Type B pancreatic cell (in vitro differentiated cells): ENCODE data around the gene SHISA5. TPM values are rescaled to one million over a fixed set of nuclear protein-coding genes. Genes with fewer than 3 reads are reported as not detected.

Experiments
- DNase-seq: peaks from one replicate; pipeline ENCODE4 v3.0.0; 2021; ENCODE audit warnings: mixed read lengths; ENCODE audit not compliant: unreplicated experiment; ENCODE audit errors: extremely low spot score
- H3K27ac Mint-ChIP-seq: 2 replicates; pipeline ENCODE4 v1.8.0; 2021; ENCODE audit warnings: mild to moderate bottlenecking, mixed read lengths
- H3K27me3 Mint-ChIP-seq: 2 replicates; pipeline ENCODE4 v1.8.0; 2021; ENCODE audit warnings: mixed read lengths
- H3K36me3 Mint-ChIP-seq: 2 replicates; pipeline ENCODE4 v1.8.0; 2021; ENCODE audit warnings: mixed read lengths
- H3K4me1 Mint-ChIP-seq: one replicate; pipeline ENCODE4 v1.8.0; 2021; ENCODE audit warnings: mixed read lengths; ENCODE audit not compliant: unreplicated experiment
- H3K4me3 Mint-ChIP-seq: 2 replicates; pipeline ENCODE4 v1.8.0; 2021; ENCODE audit warnings: mild to moderate bottlenecking, mixed read lengths
- H3K9me3 Mint-ChIP-seq: 2 replicates; pipeline ENCODE4 v1.8.0; 2021; ENCODE audit warnings: mixed read lengths
- total RNA-seq: library from RNA; stranded (reverse); gene quantifications from 2 replicates; pipeline ENCODE4 v1.2.1, GENCODE V29; 2021; ENCODE audit warnings: low replicate concordance
- TF ChIP-seq, protein P1 (sequence below): fragments of 200-600 bp; sonication (generic); conservative IDR thresholded peaks from 2 replicates; pipeline ENCODE4 v1.5.0; 2021; ENCODE audit warnings: antibody characterized with exemption, mild to moderate bottlenecking

The SHISA5 gene
- total RNA-seq, 1 donor from 2014 or later: 162 TPM

DNA sequence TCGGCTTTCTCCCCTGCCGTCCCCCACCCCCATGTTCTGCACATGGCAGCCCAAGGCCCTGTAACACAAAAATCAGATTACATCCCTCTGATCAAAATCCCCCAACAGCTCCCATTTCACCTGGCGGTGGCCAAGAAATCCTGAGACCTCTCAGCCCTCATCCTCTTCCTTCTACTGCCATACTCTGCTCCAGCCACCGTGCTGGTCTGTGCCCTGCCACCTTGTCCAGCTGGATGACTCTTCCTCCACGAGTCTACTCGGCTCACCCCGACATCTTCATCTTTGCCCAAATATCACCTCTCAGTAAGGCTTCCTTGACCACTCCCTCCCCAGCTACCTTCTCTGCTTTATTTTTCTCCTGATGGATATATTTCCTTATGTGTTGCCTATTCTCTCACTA is 67.1 kb downstream of the SHISA5 start:
- DNase-seq: no peak
- peaks cover 22% of the 10 kb centered on the region for H3K4me1 Mint-ChIP-seq
- TF ChIP-seq, protein P1, sequence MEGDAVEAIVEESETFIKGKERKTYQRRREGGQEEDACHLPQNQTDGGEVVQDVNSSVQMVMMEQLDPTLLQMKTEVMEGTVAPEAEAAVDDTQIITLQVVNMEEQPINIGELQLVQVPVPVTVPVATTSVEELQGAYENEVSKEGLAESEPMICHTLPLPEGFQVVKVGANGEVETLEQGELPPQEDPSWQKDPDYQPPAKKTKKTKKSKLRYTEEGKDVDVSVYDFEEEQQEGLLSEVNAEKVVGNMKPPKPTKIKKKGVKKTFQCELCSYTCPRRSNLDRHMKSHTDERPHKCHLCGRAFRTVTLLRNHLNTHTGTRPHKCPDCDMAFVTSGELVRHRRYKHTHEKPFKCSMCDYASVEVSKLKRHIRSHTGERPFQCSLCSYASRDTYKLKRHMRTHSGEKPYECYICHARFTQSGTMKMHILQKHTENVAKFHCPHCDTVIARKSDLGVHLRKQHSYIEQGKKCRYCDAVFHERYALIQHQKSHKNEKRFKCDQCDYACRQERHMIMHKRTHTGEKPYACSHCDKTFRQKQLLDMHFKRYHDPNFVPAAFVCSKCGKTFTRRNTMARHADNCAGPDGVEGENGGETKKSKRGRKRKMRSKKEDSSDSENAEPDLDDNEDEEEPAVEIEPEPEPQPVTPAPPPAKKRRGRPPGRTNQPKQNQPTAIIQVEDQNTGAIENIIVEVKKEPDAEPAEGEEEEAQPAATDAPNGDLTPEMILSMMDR: no peak
- H3K36me3 Mint-ChIP-seq: peaks cover 9% of the 10 kb centered on the region
- H3K9me3 Mint-ChIP-seq: no peaks in the 10 kb centered on the region
- H3K27ac Mint-ChIP-seq: no peak overlapping the region
- no peaks in the 10 kb centered on the region for H3K27me3 Mint-ChIP-seq
- no peak overlapping the region for H3K4me3 Mint-ChIP-seq

DNA sequence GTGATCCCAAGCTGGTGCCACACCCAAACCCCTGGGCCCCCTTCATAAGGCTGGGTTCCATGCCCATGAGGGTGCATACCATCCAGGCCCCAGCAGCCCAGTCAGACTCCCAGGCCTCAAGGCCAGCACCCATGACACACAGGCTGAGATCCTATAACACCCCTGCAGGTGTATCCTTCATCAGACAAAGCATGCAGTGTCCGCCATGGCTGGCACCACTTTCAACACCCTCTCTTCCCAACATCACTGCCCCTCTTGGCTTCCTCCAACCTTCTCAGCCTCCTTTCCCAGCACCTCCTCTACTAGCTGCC is 67.5 kb downstream of the SHISA5 start:
- peaks cover 24% of the 10 kb centered on the region for H3K4me1 Mint-ChIP-seq
- no peaks in the 10 kb centered on the region for H3K9me3 Mint-ChIP-seq
- TF ChIP-seq, protein P1: no peak
- no peaks in the 10 kb centered on the region for H3K27me3 Mint-ChIP-seq
- no peak for DNase-seq
- peaks cover 12% of the 10 kb centered on the region for H3K36me3 Mint-ChIP-seq
- no peak overlapping the region for H3K4me3 Mint-ChIP-seq
- no peak overlapping the region for H3K27ac Mint-ChIP-seq

DNA sequence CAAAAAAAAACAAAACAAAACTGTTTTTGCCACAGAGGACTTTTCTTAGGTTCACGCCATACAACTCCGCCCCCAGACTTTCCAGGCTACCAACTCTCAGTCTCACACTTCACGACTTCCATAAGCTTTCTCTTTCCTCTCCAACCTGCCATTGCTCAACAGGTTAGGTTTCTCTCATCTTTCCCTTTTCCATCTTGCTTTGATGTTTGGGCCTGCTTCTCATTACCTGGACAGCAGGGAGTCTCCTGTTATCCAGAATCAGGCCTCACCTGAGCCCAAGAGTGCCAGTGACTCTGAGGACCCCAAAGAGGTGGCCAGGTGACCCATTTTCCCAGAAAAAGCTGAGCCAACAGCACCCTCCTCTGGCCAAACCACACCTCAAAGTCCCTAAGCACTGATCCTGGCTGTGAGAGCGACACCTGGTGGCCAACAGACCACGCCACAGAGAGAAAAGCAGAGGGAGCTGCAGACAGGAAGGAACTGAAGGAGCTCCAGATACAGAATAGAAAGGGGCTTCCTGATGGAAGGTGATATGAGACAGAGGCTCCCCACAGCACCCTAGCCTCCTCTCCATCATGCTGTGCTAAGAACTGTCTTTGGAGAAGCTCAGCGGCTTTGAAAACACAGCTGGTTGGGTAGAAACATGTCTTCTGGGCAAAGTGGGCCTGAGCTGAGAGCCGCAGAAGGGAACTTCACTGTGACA is 68.0 kb downstream of the SHISA5 start:
- Mint-ChIP-seq H3K4me1 (peaks cover 29% of the 10 kb centered on the region), H3K27ac (no peak overlapping the region), H3K36me3 (peaks cover 12% of the 10 kb centered on the region), H3K9me3 (no peaks in the 10 kb centered on the region), H3K4me3 (no peak overlapping the region), H3K27me3 (no peaks in the 10 kb centered on the region)
- TF ChIP-seq, protein P1: peak; percentile 100
- peak; percentile 86 for DNase-seq

DNA sequence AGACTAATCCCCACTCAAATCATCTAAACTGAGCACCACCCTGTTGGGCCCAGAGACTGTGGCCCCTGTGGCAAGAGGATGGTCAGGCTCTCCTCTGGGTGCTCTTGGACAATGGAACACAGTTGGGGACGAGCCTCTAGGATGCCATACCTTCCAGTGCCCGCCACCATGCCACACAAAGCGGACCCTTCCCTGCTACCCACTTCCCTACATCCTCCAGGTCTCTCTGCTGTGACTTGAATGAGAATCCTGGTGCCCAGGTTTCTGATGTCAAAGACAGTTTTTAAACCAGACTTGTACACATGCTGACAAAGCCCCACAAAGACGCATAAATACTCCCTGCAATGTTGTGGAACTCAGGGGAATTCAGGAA is 68.8 kb downstream of the SHISA5 start:
- TF ChIP-seq, protein P1: no peak
- H3K4me3 Mint-ChIP-seq: no peak overlapping the region
- H3K27me3 Mint-ChIP-seq: no peaks in the 10 kb centered on the region
- no peaks in the 10 kb centered on the region for H3K9me3 Mint-ChIP-seq
- peaks cover 35% of the 10 kb centered on the region for H3K4me1 Mint-ChIP-seq
- peak overlapping the region; percentile 99 for H3K27ac Mint-ChIP-seq
- peaks cover 12% of the 10 kb centered on the region for H3K36me3 Mint-ChIP-seq
- DNase-seq: no peak

DNA sequence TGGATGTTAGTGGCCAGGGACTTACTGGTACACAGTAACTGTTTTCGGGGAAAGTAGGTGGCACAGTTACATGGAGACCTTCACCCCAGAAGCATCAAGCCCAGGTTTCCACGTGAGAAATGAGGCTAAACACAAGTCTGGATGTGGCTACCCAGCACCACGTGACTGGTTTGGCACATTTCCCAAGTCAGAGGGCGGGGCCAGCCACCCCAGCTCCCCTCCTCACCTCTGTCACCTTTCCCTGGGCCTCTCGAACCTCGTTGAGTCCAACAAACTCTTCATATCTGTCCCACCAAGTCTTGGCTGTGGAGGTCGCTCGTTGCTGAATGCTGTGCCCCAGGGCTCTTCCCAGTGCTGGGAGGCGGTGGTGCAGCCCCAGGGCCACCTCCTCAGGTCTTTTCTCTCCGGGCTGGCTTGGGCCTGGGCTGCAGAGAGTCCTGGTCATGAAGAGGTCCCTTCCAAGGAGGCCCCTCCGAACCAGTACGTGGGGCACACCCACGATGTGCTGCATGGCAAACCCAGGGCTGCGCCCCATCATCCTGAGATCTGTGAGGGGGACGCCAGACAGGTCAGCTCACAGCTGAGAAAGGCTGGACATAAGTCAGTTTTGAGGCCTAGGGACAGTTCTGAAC is 69.3 kb downstream of the SHISA5 start:
- Mint-ChIP-seq H3K36me3 (peaks cover 12% of the 10 kb centered on the region), H3K4me1 (peaks cover 31% of the 10 kb centered on the region), H3K27ac (peak overlapping the region; percentile 99), H3K4me3 (peak overlapping the region; percentile 80), H3K9me3 (no peaks in the 10 kb centered on the region), H3K27me3 (no peaks in the 10 kb centered on the region)
- TF ChIP-seq, protein P1: no peak
- no peak for DNase-seq
